DMS153 (cell line): Measurements from ENCODE around the gene DALRD3.

Source experiments
- DNase-seq: peaks from one replicate; lab custom pipeline; 2025; lab: John Stamatoyannopoulos, UW

The DALRD3 gene

GRCh38 chr3:48974076-48974864, 44.1 kb downstream of the DALRD3 start:
- no peak for DNase-seq

GRCh38 chr3:48970586-48970985, 47.8 kb downstream of the DALRD3 start:
- no peak for DNase-seq

- DNase-seq = no peak
Observed at GRCh38 chr3:48966876-48967361, 51.5 kb downstream of the DALRD3 start.

- no peak for DNase-seq
Observed at GRCh38 chr3:48966367-48966766, 52.0 kb downstream of the DALRD3 start.
